HG03135 (cell line): Measurements from ENCODE around the gene RIC1.
"Not testable (repeated sequence)": the region's sequence is repeated elsewhere in the genome, so short reads cannot be mapped to it uniquely, and the experiment has no call there.

Experiments used
- ATAC-seq: cut with Tn5 transposase; IDR thresholded peaks from one replicate; pipeline ENCODE4 v1.9.1; 2021; ENCODE audit warnings: mild to moderate bottlenecking, moderate library complexity; ENCODE audit not compliant: unreplicated experiment

RIC1 gene

DNA sequence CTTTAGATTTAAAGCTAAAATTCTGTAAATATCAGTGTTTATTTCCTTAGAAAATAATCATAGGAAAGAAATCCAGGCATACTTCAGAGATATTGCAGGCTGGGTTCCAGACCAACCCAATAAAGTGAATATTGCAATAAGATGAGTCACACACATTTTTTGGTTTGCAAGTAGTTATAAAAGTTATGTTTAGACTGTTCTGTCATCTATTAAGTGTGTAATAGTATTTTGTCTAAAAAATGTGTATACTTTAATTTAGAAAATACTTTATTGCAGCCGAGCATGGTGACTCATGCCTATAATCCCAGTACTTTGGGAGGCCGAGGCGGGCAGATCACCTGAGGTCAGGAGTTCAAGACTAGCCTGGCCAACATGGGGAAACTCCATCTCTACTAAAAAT is 6.9 kb upstream of the RIC1 start:
- no peak for ATAC-seq

DNA sequence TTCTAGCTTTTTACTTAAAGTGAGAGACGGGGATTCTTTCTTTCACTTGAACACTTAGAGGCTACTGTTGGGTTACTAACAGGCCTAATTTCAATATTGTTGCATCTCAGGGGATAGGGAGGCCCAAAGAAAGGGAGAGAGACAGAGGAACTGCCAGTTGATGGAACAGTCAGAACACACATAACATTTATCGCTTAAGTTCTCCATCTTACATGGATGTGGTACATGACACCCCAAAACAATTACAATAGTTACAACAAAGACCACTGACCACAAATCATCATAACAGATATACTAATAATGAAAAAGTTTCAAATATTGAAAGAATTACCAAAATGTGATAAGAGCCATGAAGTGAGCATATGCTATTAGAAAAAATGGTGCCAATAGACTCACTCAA is 4.3 kb upstream of the RIC1 start:
- ATAC-seq = no peak

- ATAC-seq = peak; percentile 48
Observed at GRCh38 chr9:5626727-5627634, 1.9 kb upstream of the RIC1 start.

DNA sequence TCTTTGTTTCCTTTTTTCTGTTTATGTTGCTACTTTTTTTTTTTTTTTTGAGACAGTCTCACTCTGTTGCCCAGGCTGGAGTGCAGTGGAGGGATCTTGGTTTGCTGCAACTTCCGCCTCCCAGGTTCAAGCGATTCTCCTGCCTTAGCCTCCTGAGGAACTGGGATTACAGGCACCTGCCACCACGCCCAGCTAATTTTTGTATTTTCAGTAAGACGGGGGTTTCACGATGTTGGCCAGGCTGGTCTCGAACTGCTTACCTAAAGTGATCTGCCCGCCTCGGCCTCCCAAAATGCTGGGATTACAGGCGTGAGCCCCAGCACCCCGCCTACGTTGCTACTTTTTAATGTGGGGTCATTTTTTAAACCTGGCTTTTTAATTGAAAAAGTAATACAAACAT is 1.2 kb upstream of the RIC1 start:
- not testable (repeated sequence) for ATAC-seq

- ATAC-seq = no peak
Observed at GRCh38 chr9:5628183-5628529, 751 bp upstream of the RIC1 start.

GRCh38 chr9:5629312-5630080 is 589 bp downstream of the RIC1 start:
- ATAC-seq = peak; percentile 9

DNA sequence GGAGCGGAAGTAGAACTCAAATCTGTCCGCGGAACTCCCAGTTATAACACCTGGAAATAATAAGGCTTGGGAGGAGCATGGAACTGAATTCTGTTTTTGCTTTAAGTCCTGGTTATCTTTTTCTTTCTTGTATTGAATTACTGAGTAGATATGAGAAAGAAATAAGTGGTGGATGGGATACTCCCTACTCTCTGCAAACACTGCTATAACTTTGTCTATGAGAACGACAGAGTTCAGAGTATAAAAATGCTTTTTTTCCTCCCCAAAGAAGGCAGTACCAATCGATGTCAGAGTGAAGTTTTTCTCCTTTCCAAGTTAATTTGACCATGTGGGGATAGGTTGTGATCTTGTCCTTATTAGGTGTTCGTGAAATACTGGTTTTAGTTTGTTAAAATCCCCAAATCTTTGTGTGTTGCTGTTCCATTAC is 1.2 kb downstream of the RIC1 start:
- ATAC-seq = no peak

DNA sequence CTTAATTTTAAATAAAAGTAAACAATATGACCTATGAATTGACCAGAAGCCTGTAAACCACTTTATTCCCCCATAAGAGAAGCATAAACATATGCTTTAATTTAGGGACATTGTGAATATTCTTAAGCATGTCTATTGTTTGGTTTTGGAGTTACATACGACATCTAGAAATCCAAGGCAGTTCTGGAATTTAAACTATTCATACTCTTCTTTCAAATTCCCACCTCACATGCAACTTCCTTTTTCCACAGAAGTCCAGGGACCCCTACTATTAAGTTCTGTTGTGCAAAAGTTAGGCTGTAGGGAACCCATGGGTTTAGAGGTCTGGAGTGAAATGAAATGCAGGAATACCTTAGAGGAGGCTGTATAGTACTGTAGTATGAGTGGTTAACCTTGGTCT is 2.1 kb downstream of the RIC1 start:
- ATAC-seq = no peak

- no peak for ATAC-seq
Observed at GRCh38 chr9:5632540-5632939, 3.6 kb downstream of the RIC1 start.

GRCh38 chr9:5633243-5633642 is 4.3 kb downstream of the RIC1 start:
- no peak for ATAC-seq

DNA sequence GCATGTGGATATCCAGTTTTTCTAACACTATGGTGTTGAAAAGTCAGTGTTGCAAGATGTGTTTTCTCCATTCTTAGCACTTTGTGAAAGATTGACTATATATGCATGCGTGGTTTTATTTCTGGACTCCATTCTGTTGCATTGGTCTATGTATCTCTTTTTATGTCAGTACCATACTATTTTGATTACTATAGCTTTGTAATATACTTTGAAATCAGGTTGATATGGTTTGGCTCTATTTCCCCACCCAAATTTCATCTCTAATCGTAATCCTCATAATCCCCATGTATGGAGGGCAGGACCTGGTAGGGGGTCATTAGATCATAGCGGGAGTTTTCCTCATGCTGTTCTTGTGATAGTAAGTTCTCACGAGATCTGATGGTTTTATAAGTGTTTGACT is 6.5 kb downstream of the RIC1 start:
- no peak for ATAC-seq

DNA sequence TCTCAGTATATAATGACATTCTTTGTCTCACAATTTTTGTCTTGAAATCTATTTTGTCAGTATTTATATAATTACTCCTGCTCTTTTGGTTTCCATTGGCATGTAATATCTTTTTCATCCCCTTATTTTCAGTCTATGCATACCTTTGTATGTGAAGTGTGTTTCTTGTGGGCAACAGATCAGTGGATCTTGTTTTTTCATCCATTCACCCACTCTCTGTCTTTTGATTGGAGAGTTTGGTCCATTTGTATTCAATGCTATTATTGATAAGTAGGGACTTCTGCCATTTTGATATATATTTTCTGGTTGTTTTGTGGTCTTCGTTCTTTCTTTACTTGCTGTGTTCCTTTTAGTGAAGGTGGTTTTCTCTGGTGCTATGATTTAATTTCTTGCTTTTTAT is 10.9 kb downstream of the RIC1 start:
- ATAC-seq = no peak

- no peak for ATAC-seq
Observed at GRCh38 chr9:5642170-5642569, 13.3 kb downstream of the RIC1 start.

DNA sequence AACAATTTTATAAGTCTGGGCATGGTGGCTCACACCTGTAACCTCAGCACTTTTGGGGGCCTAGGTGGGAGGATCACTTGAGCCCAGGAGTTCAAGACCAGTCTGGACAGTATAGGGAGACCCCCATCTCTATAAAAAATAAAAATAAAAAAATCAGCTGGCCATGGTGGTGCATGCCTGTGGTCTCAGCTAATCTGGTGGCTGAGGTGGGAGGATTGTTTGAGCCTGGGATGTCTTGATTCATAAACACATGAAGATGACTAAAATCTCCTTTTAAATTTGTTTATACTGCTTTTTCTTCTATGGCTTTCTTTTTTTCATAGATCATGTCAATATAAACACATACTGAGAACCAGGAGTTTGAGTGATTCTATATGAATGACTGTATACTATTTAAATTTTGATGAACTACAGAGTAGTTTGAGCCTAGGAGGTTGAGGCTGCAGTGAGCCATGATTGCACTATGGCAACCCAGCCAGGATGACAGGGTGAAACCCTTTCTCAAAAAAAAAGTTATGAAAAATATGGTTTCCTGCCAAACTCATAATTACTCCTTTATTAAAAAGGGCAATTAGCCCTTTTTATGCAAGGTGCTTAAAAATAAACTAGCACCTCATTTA is 14.2 kb downstream of the RIC1 start:
- ATAC-seq = no peak

- no peak for ATAC-seq
Observed at GRCh38 chr9:5644501-5644900, 15.6 kb downstream of the RIC1 start.

DNA sequence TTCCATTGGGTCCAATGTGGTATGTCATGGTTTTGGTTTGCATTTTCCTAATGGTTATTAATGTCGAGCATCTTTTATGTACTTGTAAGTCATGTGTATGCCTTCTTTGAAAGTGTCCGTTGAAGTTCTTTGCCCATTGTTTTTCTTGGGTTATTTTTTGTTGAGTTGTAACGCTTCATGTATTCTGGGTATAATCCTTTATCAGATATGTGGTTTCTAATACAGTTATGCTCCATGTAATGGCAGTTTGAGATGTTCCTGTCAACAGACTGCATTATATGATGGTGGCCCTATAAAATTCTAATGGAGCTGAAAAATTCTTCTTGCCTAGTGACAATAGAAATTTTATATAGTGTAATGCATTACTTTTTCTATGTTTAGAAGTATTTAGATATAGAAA is 17.2 kb downstream of the RIC1 start:
- no peak for ATAC-seq

- ATAC-seq = no peak
Observed at GRCh38 chr9:5650356-5651105, 21.6 kb downstream of the RIC1 start.

DNA sequence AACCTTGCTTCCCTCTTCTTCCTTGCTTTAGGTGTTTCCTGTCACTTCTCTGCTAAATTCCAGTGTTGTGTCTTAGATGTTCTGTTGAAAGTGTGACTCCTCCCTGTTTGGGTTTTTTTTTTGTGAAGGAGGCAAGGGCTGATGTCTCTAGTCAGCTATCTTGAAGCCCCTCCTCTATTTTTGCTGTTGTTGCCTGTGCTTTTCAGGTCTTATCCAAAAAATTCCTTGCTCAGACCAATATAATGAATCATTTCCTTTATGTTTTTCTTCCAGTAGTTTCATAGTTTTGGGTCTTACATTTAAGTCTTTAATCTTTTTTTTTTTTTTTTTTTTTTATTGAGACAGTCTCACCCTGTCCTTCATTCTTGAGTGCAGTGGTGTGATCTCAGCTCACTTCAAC is 22.3 kb downstream of the RIC1 start:
- no peak for ATAC-seq

DNA sequence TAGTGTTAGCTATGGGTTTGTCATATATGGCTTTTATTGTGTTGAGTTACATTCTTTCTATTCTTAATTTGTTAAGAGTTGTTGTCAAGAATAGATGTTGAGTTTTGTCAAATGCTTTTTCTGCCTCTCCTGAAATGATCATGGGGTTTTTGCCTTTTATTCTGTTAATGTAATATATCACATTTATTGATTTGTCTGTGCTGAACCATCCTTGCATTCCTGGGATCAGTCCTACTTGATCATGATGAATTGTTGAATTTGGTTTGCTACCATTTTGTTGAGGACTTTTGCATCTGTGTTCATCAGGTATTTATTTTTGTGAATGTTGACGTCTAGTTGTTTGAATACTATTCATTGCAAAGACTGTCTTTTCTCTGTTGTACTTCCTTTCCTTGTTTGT is 23.9 kb downstream of the RIC1 start:
- no peak for ATAC-seq

- not testable (repeated sequence) for ATAC-seq
Observed at GRCh38 chr9:5662804-5663203, 33.9 kb downstream of the RIC1 start.

DNA sequence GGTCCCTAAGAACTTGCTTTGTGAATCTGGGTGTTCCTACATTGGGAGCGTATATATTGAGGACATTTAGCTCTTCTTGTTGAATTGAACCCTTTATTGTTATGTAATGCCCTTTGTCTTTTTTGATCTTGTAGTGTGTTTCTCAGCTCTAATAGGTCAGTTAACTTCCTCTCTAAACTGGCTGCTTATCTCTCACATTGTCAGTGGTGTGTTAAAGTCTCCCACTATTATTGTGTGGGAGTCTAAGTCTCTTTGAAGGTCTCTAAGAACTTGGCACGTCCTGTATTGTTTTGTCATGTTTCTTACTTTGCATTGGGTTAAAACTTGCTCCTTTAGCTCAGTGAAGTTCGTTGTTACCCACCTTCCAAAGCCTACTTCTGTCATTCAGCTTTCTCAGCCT is 36.2 kb downstream of the RIC1 start:
- ATAC-seq = no peak
